SK-N-DZ (cell line): Measurements from ENCODE around the gene ZNF827.

ENCODE experiments used
- DNase-seq: peaks from one replicate; pipeline ENCODE4 v3.0.0-alpha.2; 2015; ENCODE audit warnings: low spot score

ZNF827 gene

GRCh38 chr4:145829629-145830395, 108.8 kb downstream of the ZNF827 start:
- no peak for DNase-seq

- no peak for DNase-seq
Measured at GRCh38 chr4:145828802-145829485, 109.7 kb downstream of the ZNF827 start.

GRCh38 chr4:145827885-145828284, 110.7 kb downstream of the ZNF827 start:
- no peak for DNase-seq

- no peak for DNase-seq
Measured at GRCh38 chr4:145825255-145825654, 113.4 kb downstream of the ZNF827 start.

GRCh38 chr4:145824463-145824862, 114.2 kb downstream of the ZNF827 start:
- peak; percentile 26 for DNase-seq

- no peak for DNase-seq
Measured at GRCh38 chr4:145823743-145824142, 114.9 kb downstream of the ZNF827 start.

GRCh38 chr4:145822581-145822980, 116.0 kb downstream of the ZNF827 start:
- DNase-seq = no peak

GRCh38 chr4:145822181-145822580, 116.4 kb downstream of the ZNF827 start:
- no peak for DNase-seq

GRCh38 chr4:145821766-145822165, 116.9 kb downstream of the ZNF827 start:
- DNase-seq = no peak

GRCh38 chr4:145820407-145820806, 118.2 kb downstream of the ZNF827 start:
- DNase-seq = no peak

- DNase-seq = no peak
Measured at GRCh38 chr4:145819853-145820181, 118.8 kb downstream of the ZNF827 start.

GRCh38 chr4:145819101-145819852, 119.3 kb downstream of the ZNF827 start:
- DNase-seq = no peak

GRCh38 chr4:145818011-145818410, 120.6 kb downstream of the ZNF827 start:
- DNase-seq = no peak

- no peak for DNase-seq
Measured at GRCh38 chr4:145816091-145816490, 122.5 kb downstream of the ZNF827 start.

GRCh38 chr4:145815626-145816025, 123.0 kb downstream of the ZNF827 start:
- no peak for DNase-seq

- DNase-seq = no peak
Measured at GRCh38 chr4:145815027-145815612, 123.5 kb downstream of the ZNF827 start.

GRCh38 chr4:145814246-145814645, 124.4 kb downstream of the ZNF827 start:
- DNase-seq = no peak

- no peak for DNase-seq
Measured at GRCh38 chr4:145812919-145813318, 125.7 kb downstream of the ZNF827 start.

GRCh38 chr4:145808848-145809512, 129.6 kb downstream of the ZNF827 start:
- DNase-seq = no peak

GRCh38 chr4:145808021-145808650, 130.5 kb downstream of the ZNF827 start:
- peak; percentile 53 for DNase-seq

- no peak for DNase-seq
Measured at GRCh38 chr4:145805490-145805889, 133.1 kb downstream of the ZNF827 start.
